NCI-H2029 (cell line): ENCODE results near the gene MYO7A.

ENCODE experiments used
- DNase-seq: peaks from one replicate; lab custom pipeline; 2025; lab: John Stamatoyannopoulos, UW

MYO7A gene

DNA sequence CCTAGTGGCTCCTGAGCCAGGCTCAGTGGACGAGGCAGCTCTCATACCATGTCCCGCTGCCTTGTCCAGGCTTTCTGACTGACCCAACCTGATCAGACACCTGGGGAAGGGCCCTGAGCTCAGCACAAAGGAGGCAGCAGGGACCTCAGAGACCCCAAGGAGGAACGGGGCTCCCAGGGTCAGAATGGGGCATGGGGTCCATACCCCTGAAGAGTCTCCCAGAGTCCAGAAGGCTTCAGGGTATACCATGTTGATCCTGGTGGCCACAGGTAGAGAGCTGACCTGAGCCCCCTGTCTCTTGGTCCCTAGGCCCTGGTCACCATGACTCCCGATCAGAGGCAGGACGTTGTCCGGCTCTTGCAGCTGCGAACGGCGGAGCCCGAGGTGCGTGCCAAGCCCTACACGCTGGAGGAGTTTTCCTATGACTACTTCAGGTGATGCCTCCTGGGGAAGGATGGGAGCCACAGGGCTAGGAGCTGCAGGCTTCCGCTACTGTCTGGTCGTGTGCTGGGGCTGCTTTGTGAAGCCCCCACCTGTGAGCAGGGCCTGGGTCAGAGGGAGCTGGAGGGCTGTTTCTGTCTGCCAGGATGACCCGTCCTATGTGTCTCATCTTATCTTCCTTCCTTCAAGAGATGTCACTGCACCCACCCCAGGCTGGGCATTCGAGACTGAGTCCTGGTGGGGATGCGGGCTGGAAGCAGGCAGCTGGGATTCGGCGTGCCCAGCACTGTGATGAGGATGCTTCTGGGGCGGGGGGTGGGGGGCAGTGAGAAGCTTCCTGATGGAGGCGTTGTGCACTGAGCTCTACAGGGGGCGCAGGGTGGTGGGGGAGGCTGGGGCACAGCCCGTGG is 74.2 kb downstream of the MYO7A start:
- DNase-seq = no peak

DNA sequence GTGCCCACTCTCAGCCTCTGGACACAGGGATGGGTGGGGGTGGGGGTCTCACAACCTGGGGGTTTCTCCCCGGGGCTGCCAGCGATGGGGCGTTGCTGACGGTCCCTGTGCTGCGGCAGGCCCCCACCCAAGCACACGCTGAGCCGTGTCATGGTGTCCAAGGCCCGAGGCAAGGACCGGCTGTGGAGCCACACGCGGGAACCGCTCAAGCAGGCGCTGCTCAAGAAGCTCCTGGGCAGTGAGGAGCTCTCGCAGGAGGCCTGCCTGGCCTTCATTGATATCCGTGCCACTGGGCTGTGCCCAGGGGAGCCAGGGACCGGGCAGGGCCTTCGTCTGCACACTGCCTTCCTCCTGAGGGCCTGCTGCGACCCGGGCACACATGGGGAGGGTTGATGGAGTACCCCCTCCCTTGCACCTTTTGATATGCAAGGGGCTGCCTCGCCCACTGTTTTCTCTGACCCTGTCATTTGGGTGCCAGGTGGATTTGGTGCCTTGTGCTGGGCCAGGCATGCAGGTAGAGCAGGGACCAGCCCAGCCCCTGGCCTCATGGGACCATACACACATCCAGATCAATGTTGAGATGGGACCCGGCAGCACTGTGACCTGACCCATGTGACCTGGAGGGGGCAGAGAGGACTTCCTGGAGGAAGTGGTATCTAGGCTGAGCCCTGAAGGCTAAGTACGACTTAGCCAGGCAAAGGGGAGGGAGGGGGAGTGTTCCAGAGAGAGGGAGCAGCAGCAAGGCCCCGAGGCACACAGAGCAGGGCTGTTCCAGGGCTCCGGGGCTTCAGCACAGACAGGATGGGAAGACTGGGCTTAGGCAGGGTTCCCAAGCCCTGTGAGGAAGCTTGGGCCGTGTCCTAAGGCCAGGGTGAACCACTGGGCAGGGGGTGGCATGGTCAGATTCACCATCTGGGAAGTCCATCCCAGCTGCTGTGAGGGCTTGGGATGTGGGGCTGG is 75.2 kb downstream of the MYO7A start:
- no peak for DNase-seq

DNA sequence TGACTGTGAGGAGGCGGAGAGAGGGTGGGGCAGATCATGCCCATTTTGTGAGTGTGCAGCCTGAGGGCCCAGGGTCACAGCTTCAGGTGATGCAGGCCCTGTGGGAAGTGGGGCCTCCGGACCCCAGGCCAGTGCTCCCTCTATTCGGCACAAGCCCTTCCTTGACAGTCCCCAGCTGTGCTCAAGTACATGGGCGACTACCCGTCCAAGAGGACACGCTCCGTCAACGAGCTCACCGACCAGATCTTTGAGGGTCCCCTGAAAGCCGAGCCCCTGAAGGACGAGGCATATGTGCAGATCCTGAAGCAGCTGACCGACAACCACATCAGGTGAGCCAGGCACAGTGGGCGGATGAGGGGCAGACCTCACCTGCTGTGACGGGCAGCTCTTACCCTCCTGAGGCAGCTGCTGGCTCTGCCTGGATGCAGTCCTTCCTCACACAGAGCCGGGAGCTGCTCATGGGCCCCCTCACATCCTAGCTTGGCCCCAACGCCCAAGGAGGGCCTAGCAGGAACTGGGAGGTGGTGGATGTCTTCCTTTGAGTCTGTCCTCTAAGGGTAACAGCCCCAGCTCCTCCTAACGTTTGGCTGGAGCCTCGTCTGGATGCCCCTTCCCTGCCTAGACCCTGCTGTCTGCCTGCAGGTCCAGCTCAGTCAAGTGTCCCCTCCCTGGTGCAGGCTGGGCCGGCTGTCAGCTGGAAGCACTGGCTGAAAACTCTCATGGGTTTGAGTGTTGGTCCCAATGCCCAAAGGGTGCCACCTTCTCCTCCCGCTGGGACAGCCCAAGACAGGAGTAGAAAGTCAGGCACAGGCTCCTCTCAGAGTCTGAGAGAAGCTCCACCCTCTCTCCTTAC is 76.1 kb downstream of the MYO7A start:
- DNase-seq = no peak

- no peak for DNase-seq
Measured at GRCh38 chr11:77204754-77205466, 76.9 kb downstream of the MYO7A start.

DNA sequence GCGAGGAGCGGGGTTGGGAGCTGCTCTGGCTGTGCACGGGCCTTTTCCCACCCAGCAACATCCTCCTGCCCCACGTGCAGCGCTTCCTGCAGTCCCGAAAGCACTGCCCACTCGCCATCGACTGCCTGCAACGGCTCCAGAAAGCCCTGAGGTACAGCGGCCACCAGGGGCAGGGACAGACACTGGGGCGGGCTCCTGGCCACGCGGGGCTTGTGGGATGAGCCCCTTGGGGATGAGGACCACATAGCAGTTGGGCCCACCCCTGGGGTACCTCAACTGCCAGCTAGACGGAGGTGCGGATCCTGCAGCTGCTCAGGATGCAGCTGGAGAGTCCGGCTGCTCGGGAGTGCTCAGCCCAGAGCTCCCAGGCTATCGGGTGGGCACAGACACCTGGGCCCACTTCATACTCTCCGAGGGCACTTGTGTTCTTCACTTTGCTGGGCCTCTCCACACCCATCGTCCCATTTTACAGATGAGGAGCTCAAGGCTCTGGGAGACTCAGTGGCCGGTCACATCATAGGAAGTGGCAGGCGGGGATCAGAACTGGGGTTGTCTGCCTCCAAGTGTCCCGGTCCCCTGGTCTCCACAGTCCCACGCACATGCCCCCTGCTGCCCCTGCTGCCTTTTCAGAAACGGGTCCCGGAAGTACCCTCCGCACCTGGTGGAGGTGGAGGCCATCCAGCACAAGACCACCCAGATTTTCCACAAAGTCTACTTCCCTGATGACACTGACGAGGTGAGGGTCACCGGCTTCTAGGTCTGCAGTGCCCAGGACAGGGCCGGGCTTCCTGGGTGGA is 77.6 kb downstream of the MYO7A start:
- no peak for DNase-seq

GRCh38 chr11:77206264-77207018 is 78.4 kb downstream of the MYO7A start:
- no peak for DNase-seq

DNA sequence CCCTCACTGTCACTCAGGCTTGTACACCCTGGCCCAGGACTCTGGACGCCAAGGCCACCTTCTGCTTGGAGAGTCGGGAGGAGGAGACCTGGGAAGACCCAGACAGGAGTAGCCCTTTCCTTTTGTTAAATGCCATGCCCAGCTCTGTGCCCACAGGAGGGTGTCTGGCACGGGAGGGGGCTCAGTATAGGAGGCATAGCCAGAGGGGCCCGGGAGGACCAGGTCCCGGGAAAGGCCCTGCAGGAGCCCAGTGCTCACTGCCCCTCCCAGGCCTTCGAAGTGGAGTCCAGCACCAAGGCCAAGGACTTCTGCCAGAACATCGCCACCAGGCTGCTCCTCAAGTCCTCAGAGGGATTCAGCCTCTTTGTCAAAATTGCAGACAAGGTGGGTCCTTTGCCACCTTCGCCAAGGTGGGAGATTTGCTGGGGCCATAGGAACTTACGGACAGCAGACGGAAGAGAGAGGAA is 79.0 kb downstream of the MYO7A start:
- no peak for DNase-seq

- no peak for DNase-seq
Measured at GRCh38 chr11:77207618-77208313, 79.7 kb downstream of the MYO7A start.

- no peak for DNase-seq
Measured at GRCh38 chr11:77208535-77208934, 80.5 kb downstream of the MYO7A start.

- no peak for DNase-seq
Measured at GRCh38 chr11:77209663-77210062, 81.6 kb downstream of the MYO7A start.

DNA sequence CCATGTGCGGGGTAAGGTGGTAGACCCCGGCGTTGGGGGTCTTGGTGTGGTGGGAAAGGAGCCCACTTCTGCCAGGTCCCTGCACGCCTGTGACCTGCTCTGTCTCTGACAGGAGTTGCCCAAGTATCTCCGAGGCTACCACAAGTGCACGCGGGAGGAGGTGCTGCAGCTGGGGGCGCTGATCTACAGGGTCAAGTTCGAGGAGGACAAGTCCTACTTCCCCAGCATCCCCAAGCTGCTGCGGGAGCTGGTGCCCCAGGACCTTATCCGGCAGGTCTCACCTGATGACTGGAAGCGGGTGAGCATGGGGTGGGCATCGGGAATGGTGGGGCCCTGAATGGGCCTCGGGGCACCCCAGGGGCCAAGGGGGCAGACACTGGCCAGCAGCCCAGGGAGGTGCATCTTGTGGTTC is 83.0 kb downstream of the MYO7A start:
- DNase-seq = no peak

GRCh38 chr11:77211594-77212251 is 83.7 kb downstream of the MYO7A start:
- no peak for DNase-seq

DNA sequence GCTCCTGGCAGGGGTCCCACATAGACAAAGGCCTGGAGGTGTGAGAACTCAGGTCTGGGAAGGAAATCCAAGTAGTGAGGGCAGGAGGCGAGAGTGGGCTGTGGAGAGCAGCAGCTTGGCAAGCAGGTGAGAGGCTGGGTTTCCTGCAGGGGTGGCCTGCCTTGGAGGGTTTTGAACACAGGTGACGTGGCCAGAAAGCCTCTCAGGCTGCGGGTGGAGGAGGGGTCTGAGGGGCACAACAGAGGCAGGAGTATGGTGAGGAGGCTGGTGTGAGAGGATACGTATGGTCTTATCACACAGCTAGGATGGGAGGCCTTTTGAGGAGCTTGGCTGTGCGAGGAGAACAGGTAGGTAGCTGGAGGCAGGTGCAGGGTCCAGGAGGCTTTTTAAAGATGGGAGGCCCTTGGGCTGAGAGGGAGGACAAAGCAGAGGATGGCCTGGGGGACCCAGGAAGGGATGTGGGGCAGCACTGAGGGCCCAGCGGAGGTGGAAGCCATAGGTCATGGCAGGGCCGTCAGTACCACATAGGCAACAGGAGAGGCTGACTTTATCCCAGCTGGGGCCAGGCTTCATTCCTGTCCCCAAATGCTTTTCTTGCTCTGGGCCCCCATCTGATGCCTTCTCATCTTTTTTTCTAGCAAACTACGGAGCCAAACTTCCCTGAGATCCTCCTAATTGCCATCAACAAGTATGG is 84.4 kb downstream of the MYO7A start:
- no peak for DNase-seq

DNA sequence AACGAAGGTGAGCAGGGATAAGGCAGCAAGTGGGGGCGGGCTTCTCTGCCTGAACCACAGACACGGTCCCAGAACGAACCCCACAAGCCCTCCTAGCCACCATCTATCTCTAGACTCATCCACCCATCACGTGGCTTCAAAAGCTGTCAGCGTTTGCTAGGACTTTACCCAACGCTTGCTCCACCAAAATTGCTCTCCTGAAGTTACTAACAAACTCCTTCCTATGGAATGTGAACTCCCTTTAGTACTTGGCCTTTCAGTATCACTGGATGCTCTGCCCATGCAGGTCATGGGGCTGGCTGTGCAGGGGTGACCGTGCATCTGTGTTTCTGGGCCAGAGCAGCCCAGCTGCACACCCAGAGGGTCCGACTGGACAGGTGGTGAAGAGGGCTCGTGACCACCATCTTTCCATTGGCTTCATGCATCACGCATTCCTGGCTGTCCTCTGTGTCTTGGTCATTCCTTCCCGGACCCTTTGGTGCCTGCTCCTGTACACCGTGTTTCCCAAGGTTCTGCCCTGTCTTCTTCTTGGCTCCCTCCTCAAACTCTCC is 85.1 kb downstream of the MYO7A start:
- no peak for DNase-seq

DNA sequence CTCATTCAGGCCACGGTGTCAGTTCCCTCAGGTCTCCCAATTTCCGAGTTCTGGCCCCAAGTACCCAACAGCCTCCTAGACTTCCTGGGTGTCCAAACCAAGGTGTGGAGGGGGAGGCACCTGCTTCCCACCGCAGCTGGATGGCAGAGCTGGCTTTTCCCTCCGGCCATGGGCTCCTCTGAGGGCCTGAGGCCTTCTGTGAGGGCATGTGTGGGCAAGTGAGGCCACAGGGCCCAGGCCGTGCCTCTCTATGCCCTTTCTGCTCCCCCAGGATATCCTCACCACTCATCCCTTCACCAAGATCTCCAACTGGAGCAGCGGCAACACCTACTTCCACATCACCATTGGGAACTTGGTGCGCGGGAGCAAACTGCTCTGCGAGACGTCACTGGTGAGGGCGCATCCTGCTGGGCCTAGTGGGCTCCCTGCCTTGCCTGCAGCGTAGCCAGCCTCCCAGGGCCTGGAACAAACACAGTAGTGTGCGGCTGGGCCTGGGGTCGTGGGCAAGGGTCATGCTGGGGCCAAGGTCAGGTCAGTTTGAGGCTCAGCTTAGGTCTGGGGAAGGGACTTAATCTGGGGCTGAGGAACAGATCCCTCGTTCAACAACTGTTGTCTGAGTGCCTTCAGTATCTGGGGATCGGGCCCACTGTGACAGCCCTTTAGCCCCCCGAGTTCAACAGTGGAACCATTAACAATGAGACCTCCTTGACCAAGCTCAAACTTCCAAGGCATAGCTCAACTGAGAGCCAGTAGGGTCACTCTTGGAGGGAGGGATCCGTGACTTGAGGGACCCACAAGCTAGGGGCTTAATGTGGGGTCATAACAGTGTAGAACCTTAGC is 85.8 kb downstream of the MYO7A start:
- no peak for DNase-seq

DNA sequence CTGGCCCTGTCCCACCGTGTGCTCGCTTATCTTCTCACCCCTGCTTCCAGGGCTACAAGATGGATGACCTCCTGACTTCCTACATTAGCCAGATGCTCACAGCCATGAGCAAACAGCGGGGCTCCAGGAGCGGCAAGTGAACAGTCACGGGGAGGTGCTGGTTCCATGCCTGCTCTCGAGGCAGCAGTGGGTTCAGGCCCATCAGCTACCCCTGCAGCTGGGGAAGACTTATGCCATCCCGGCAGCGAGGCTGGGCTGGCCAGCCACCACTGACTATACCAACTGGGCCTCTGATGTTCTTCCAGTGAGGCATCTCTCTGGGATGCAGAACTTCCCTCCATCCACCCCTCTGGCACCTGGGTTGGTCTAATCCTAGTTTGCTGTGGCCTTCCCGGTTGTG is 86.5 kb downstream of the MYO7A start:
- no peak for DNase-seq

- DNase-seq = no peak
Measured at GRCh38 chr11:77215106-77215505, 87.1 kb downstream of the MYO7A start.
